Amygdala (tissue), 56 donors: ENCODE results near the gene SYN1.
A peak's percentile ranks its signal among the peaks of the same experiment; 100 is the strongest.

Source experiments
- DNase-seq, 56 donors: peaks; one replicate each; lab custom pipeline; 2025; lab: John Stamatoyannopoulos, UW

Gene SYN1

DNA sequence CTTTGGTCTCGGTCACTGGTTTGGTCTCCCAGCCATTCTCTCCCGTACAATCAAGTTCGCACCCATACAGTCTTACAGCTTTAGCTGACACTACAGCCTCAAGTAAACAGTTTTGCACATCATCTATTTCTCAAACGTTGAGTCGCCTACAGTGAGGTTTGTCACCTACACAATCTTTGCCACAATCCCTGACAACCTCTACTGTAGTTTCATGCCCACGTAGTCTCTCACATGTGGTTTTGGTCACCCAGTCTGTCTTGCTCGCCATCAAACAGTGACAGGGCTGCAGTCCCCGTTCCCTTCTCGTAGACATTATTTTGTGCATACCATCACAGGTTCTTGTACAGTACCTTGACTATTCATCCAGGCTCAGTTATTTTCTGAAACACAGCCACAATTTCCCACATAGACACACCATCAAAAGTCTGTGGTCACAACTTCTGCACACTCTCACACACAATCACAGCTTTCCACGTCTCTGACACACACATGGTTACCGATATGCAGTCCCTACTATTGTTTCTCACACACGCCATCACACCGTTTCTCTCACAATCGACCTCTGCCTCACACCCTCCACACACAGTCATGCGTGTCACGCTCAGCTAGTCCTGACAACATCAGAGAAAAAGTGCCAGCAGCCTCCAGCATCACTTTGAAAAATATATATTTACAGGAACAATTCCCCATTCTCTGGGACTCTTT lies 15.4 kb upstream of the SYN1 start:
- DNase-seq, result no peak

DNA sequence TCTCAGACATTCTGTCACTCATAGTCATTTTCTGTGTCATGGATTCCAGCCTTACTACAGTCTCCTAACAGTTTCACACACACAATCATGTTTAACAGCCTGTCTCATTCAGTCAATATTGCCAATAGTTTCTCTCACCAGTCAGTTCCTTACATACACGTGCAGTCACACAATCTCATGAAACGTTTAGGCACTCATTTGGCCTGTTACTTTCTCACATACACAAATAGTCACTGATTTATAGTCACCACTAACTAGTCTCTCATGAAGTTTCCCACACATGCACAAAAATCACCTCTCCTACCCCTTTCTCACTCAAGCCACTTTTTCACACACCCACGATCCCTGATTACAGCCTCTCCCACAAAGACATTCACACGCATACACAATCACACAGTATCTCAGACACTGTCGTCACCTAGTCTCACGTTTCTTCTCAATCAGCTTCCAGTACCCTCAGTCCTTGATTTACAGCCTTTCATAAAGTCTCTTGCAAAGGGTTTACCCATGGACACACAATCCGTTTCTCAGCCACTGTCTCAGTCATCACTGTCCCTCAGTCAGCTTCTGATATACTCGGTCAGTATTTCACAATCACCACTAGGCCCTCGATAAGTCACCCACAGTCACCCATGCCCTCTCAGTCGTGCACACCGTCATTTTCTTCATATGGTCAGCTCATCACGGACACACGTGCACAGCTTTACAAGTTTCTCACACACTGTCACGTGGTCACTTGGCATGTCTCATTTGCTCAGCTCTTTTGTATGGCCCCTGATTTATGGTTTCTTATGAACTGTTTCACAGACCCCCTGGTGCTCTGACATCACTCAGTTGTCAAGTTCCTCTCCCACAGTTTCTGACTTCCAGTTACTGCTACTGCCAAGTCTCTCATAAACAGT lies 14.3 kb upstream of the SYN1 start:
- no peak for DNase-seq

DNA sequence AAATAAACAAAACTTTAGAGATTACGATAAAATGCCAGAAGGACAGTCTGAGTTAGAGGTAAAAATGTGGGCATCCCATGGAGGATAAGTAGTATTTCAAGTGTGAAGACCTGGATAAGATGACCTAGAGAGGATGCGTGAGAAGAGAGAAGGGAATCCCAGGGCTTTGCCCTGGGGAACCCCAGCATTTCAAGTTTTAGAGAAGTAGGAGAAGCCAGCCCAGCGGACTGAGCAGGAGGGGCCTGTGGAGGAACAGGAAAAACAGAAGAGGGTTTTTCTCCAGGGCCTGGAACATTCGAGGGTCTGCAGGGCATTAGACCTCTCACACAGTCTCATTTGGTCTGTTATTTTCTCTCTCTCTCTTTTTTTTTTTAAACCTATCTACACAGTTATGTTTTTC lies 13.0 kb upstream of the SYN1 start:
- no peak for DNase-seq

DNA sequence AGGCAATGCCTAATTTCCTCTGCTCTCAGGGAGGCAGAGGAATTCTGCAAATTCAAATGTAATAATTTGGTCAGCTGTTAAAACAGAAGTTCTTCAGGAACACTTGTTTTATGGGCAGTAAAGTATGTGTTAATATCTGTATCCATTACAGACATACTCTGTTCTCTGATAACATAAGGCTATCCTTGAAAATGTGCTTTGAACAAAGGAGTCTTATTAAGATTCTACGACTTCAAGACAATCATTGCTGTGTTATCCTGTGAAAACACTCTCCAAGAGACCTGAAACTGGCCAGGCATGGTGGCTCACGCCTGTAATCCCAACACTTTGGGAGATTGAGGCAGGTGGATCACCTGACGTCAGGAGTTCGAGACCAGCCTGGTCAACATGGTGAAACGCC lies 12.0 kb upstream of the SYN1 start:
- no peak for DNase-seq

DNA sequence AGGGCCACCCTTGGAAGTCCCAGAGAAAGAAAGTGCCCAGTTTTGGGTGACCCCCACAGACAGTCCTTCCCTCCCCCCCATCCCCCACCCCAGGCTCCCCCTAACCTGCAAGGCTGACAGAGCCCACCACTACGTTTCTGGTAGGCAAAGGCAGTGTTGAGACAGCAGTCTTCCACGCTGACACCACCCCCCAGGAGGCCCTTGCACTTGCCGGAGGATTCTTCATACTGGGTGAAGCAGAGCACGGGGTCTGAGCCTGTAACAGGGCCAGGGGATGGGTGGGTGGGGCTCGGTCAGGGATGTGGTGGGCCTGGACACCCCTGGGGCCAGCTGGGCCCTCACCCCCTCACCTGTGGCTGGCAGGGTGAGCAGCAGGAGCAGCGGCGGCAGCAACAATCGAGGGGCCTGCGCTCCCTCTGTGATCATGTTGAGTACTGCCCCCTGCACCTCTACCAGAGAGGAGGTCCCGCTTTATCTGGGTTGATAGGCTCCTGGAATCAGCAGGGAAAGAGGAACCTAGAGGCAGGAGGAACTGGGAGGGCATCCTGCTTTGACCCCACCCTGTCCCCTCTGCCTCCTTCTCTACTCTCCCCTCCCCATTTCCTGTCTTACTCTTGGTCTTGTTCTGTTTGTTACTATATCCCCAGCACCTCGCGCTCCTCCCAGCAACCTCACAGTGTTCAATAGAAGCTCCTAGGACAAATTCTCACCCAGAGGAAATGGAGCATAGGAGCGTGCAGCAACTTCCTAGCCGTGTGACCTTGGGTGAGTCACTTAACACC lies 10.0 kb upstream of the SYN1 start, which contains the start of gene CFP:
CFP (minus strand) TSS at position 512 of the 782 bp plus-strand sequence; CDS start at position 426, 86 bp downstream.
- no peak for DNase-seq

DNA sequence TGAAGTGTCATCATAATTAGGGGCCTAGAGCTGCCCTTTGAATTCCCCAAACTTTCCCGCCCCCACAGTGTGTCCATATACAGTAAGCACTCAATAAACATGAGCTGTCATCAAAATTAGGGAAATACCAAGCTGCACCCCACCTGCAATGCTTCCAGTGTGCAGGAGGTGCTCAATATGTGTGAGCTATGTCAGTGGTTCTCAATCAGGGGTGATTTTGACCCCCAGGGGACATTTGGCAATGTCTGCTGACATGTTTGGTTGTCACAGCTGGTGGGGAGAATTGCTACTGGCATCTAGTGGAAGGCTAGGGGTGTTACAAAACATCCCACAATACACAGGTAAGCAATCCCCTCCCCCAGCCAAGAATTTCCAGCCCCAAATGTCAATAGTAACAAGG lies 9.3 kb upstream of the SYN1 start:
- DNase-seq, result no peak

DNA sequence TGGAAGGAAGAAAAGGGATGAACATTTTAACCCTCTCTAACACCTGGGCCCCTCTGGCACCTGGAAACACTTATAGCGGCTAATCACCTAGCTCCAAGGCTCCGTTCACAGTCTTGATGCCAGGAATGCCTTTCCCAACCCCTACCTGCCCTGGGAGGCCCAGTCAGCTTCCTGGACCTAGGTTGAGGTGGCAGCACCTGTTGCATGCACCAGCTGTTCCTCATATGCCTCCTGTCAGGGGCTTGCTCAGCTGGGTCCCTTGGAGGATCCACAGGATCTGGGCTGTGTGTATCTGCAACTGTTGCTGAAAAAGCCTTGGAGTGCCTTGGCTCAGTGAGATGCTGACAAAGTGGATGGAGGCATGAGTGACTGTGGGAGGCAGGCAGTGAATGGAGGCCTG lies 5.7 kb upstream of the SYN1 start:
- DNase-seq, result no peak

DNA sequence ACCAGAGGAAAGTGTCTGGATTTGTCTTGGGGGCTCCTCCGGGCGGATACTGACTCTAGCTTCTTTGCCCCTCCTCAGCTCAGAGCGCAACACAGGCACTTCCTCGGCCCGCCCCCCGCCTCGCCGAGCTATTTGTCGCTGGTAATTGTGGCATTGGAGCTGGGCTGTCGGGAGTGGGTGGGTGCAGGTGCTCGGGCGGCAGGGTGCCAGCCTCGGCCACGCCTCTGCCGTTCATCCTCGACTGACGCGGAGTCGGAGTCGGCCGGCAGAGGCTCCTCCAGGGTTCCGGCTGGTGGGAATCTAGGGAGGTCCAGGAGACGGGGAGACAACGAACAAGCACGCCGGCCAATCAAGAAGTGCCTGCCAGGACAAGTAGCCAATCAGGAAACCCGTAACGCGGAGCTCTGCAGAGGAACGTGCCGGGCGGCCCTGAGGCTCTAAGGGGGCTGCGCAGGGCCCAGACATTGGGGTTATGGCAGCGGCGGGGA lies 3.9 kb upstream of the SYN1 start:
- peak in 45 of 56 donors; percentile 2 to 70 (median 48) for DNase-seq

DNA sequence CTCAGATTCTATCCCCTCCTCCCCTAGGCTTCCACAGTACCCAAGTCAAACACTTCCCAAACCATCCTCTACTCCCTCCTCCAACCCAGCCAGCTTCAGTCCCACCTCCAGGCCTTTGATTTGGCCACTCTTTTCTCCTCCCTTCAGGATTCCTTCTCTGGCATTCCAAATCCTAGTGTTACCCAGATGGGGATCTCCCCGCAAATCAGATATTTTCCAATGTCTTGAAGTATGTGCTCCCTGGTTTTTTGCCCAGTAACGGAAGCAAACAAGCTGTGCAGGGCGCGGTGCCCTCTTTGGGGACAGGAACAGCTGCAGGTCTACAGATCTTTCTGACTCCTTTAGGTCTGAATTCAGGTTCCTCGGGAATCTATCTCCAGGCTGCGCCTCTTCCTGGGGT lies 2.2 kb upstream of the SYN1 start:
- DNase-seq, result no peak

DNA sequence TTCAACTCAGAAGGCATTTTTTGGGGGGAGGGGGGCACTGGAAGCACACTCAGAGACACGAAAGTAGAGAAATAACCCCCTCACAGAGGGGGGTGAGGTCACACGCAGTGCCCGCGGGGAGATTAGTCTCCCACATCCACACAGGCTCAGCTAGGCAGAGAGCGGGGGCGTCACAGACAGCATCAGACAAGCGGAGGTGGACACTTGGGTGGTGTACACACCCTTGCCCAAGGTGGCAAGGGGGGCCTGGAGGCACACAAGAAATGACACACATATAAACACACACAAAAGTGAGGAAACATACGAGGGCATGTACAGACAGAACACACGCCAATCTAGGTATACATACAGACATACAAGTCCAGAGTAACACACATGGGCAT lies 637 bp upstream of the SYN1 start:
- peak in 1 of 56 donors; percentile 3 for DNase-seq

DNA sequence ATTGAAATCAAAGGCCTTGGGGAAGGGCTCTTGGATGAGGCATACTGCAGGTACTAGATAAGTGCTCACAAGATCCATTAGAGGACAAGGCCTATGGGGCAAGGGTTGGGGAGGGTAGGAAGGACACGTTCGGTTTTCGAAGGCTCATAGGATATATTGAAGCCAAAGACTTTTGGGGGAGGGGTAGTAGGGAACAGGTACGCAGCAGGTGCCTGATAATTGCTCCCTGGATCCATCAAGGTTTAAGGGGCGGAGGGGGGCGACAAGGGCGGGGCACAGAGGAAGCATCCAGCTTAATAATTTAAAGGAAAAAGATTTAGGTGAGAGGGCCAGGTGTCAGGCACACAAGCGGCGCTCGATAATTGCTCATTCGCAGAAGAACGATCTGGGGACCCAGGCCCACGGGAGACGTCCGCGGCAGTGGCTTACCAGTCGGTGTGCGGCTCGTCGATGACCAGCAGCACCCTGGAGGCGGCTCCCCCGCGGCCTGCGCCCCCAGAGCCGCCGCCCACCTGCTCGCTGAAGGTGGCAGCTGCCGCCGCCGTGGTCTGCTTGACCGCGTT lies 653 bp downstream of the SYN1 start:
- DNase-seq, result no peak

DNA sequence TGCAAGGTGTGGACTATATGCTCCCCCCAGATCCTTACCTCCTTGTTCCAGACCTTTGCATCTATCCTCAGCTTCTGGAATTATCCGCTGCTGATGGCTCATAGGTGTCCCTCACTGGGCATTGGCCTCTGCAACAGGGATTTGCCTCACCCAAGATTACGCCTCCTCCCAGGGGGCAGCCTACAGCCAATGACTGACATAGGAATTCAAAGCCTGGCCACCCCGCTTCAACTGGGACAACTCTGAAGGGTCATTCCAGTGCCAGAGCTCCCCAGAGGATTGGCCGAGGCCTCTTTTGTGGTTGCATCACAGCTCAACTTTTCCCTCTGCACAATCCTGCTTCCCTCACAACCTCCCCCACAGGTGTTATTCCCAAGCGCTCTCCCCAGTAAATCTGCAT lies 5.0 kb downstream of the SYN1 start:
- no peak for DNase-seq

DNA sequence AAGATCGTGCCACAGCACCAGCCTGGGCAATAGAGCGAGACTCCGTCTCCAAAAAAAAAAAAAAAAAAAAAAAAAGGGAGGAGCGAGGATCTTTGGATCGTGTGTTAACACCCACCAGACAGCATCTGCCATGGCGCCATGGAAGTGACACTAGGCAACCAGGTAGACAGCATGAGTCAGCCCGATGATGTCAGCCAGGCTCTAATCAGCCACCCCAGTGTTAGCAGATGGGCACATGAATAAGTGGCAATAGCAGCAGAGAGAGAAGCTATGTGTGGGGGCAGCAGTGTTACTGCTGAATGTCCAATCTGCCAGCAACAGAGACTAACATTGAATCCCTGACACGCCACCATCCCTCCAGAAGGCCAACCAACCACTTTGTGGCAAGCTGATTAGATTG lies 6.6 kb downstream of the SYN1 start:
- DNase-seq, result peak in 16 of 56 donors; percentile 1 to 27 (median 6)

DNA sequence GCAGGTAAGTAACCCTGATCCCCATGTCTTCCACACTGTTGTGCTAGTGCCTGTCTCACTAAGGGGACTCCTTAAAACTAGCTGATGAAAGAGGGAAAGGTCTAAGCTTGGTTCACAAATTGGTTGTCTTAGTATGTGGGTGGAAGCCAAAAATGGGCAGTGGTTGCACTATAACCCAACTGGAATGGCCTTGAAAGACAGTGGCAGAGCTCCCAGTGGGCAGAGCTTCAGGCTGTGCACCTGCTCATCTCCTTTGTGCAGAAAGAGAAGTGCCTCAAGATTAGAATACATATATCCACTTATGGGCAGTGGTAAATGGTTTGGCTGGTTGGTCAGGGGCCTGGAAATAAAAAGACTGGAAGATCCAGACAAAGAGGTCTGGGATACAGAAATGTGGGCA lies 7.2 kb downstream of the SYN1 start:
- no peak for DNase-seq

DNA sequence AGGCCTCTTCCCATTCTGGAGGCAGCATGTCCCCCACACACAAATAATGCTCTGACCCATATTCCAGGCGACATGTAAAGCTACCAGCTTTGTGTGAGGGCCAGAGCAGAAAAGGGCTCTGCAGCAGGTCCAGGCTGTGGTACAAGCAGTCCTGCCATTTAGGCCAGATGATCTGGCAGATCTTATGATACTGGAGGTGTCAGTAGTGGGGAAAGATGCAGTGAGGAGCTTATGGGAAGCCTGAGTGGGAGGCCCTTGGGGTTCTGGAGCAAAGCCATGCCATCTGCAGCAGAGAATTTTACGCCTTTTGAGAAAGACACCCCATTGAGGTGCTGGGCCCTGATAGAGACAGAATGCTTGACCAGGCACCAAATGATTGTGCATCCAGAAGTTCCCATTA lies 7.7 kb downstream of the SYN1 start:
- DNase-seq, result no peak

DNA sequence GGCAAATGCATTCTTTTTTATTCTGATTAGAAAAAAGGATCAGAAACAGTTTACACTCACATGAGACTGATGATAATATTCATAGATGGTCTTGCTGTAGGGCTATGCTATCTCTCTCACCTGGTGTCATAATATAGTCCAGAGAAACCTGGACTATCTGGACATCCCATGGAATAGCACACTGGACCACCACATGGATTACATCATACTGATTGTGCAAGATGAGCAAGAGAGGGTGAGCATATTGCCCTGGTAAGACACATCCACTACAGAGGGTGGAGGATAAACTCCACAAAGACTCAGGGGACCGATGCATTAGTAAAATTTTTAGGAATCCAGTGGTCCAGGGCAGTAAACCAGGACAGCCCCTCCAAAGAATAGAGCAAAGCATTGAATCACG lies 8.2 kb downstream of the SYN1 start:
- no peak for DNase-seq

DNA sequence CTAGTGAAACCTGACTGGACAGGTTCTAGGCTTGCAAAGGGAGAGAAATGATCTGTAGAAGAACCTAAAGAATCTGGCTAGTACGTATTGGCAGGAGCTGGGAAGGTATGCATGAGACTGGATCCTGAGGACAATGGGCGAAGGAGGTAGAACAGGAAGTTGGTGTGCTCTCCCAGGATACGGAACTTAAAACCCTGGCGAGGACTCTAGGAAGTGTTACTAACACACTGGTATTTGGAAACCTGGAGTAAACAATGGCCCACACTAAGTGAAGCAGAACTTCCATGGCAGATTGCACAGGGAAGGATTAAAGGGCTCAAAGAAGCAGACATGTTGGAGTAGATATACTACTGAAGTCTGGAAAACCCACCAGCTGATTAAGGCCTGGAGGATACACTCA lies 9.1 kb downstream of the SYN1 start:
- DNase-seq, result no peak

DNA sequence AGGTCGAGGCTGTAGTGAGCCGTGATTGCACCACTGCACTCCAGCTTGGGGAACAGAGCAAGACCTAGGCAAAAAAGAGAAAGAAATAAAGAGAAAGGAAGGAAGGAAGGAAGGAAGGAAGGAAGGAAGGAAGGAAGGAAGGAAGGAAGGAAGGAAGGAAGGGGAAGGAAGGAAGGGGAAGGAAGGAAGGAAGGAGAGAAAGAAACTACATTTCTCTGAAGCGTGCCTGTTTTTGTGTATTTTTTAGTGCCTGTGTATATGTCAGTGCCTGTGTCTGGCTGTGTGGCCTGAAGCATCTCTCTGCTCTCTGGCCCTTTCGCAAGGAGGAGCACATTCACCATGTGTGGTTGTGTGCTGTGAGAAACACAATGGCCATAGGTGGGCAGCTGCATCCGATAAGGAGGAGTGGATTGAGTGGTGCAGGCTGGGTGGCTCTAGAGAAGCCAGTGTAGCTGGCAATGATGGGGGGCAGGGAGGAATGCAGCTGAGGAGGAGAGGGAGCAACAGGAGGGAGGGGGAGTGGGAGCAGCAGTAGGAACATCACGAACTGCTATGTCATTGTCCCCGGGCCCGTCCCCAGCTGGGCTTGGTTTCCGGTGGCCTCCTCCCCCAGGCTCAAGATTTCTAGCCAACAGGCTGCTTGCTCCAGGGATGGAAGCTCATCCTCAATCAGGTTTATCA lies 11.4 kb downstream of the SYN1 start:
- DNase-seq, result peak in 24 of 56 donors; percentile 1 to 35 (median 6)

DNA sequence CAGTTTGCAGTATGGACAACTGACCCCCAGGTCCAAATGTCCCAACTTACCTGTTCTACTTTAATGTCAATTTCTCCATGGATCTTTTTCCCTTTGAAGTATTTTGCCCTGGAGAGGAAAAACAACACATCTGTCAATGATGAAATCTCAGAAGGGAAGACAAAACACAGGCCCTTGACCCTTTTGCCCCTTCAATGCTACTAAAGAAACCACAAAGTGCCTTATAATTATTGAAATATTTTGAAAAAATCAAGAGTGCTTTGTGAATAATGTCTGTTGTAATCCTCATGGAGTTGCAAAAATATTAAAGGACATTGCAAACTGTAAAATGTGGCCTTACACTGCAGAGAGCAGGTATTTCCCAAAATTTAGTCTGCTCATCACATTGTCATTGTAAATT lies 12.6 kb downstream of the SYN1 start:
- DNase-seq, result no peak

DNA sequence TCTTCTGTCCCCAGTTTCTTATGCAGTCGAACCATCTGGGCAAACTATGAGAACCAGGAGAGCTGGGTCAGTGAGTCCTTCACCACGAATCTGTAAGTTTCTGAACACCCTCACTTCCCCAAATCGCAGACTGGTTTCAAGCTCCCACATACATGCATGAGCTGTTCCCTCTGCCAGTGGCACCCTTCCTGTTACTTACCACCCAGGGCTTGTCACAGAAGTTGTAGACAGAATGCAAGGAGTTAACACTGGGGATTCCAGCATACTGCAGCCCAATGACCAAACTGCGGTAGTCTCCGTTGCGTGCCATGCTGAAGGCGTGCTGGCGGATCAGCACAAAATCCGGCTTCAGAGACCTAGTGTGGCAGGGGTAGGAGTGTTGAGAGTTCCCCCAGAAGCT lies 14.6 kb downstream of the SYN1 start:
- DNase-seq, result no peak
